Fibroblast of skin of left quadriceps (primary cell): ENCODE data around the gene FBLN2.

ENCODE experiments used
- DNase-seq, 2 experiments: peaks; one replicate each; pipeline ENCODE4 v3.0.0-alpha.2; 2013; ENCODE audit warnings: low read depth in 2 of 2

FBLN2 gene

GRCh38 chr3:13581485-13582365, 32.8 kb downstream of the FBLN2 start:
- no peak for DNase-seq

GRCh38 chr3:13582366-13583250, 33.7 kb downstream of the FBLN2 start:
- DNase-seq, result no peak

- DNase-seq, result no peak
These were observed 34.6 kb downstream of the FBLN2 start for GRCh38 chr3:13583251-13584180.

GRCh38 chr3:13584427-13584891, 35.5 kb downstream of the FBLN2 start:
- DNase-seq, result no peak

GRCh38 chr3:13584901-13585300, 36.0 kb downstream of the FBLN2 start:
- DNase-seq, result no peak

GRCh38 chr3:13587442-13587841, 38.5 kb downstream of the FBLN2 start:
- no peak for DNase-seq

GRCh38 chr3:13588221-13588701, 39.3 kb downstream of the FBLN2 start:
- DNase-seq, result no peak

- DNase-seq, result no peak
These were observed 40.1 kb downstream of the FBLN2 start for GRCh38 chr3:13588993-13589392.

- no peak for DNase-seq
These were observed 42.1 kb downstream of the FBLN2 start for GRCh38 chr3:13590841-13591520.

- no peak for DNase-seq
These were observed 44.7 kb downstream of the FBLN2 start for GRCh38 chr3:13593615-13594014.

GRCh38 chr3:13594146-13594545, 45.2 kb downstream of the FBLN2 start:
- no peak for DNase-seq

GRCh38 chr3:13594991-13595421, 46.1 kb downstream of the FBLN2 start:
- no peak for DNase-seq

- no peak for DNase-seq
These were observed 46.6 kb downstream of the FBLN2 start for GRCh38 chr3:13595485-13595884.

GRCh38 chr3:13596426-13597205, 47.7 kb downstream of the FBLN2 start:
- no peak for DNase-seq

- DNase-seq, result no peak
These were observed 48.7 kb downstream of the FBLN2 start for GRCh38 chr3:13597661-13598060.

- no peak for DNase-seq
These were observed 49.3 kb downstream of the FBLN2 start for GRCh38 chr3:13598201-13598600.

- no peak for DNase-seq
These were observed 50.3 kb downstream of the FBLN2 start for GRCh38 chr3:13598926-13599886.

- no peak for DNase-seq
These were observed 51.0 kb downstream of the FBLN2 start for GRCh38 chr3:13599887-13600450.
